ENCODE results near the gene KMT5C.
"Not testable (repeated sequence)": the region's sequence is repeated elsewhere in the genome, so short reads cannot be mapped to it uniquely, and the experiment has no call there.

Gene KMT5C

GRCh38 chr19:55325172-55325571, 14.5 kb upstream of the KMT5C start, which contains the start of gene TMEM150B:
TSS of gene TMEM150B (minus strand) at chr19:55325341. CDS start at chr19:55321036, 4,305 bp downstream.
- no peak for DNase-seq (ENCODE audit: insufficient read length, low spot score)
- no peak for FAIRE-seq
- no peak for TF ChIP-seq POLR2A (IDR thresholded peaks at IDR 0.05; ENCODE audit: low read depth, low read length)

- not testable (repeated sequence) for DNase-seq (ENCODE audit: insufficient read length, low spot score); FAIRE-seq
These were observed 10.8 kb upstream of the KMT5C start for GRCh38 chr19:55328774-55329318.

GRCh38 chr19:55329791-55330190, 9.9 kb upstream of the KMT5C start:
- FAIRE-seq; DNase-seq (ENCODE audit: insufficient read length, low spot score): not testable (repeated sequence)

- no peak for TF ChIP-seq POLR2A (IDR thresholded peaks at IDR 0.05; ENCODE audit: low read depth, low read length)
- DNase-seq (ENCODE audit: insufficient read length, low spot score) (no peak), FAIRE-seq (no peak)
These were observed 5.8 kb upstream of the KMT5C start for GRCh38 chr19:55333870-55334269.

GRCh38 chr19:55336101-55336500, 3.6 kb upstream of the KMT5C start:
- no peak for TF ChIP-seq POLR2A (IDR thresholded peaks at IDR 0.05; ENCODE audit: low read depth, low read length)
- FAIRE-seq (no peak), DNase-seq (ENCODE audit: insufficient read length, low spot score) (no peak)

GRCh38 chr19:55339889-55340783, 460 bp downstream of the KMT5C start:
- FAIRE-seq (no peak), DNase-seq (ENCODE audit: insufficient read length, low spot score) (no peak)
- peak; percentile 92 for TF ChIP-seq POLR2A (IDR thresholded peaks at IDR 0.05; ENCODE audit: low read depth, low read length)

GRCh38 chr19:55340784-55341147, 1.1 kb downstream of the KMT5C start:
- FAIRE-seq (no peak), DNase-seq (ENCODE audit: insufficient read length, low spot score) (no peak)
- no peak; the same call in 1 of the 2 replicates for TF ChIP-seq POLR2A (IDR thresholded peaks at IDR 0.05; ENCODE audit: low read depth, low read length)

GRCh38 chr19:55341171-55341588, 1.5 kb downstream of the KMT5C start:
- FAIRE-seq: no peak
- DNase-seq (ENCODE audit: insufficient read length, low spot score): peak; percentile 99
- no peak for TF ChIP-seq POLR2A (IDR thresholded peaks at IDR 0.05; ENCODE audit: low read depth, low read length)

- TF ChIP-seq POLR2A (IDR thresholded peaks at IDR 0.05; ENCODE audit: low read depth, low read length): no peak
- DNase-seq (ENCODE audit: insufficient read length, low spot score) (no peak), FAIRE-seq (no peak)
These were observed 2.2 kb downstream of the KMT5C start for GRCh38 chr19:55341595-55342531.

GRCh38 chr19:55344444-55344843, 4.8 kb downstream of the KMT5C start:
- no peak for TF ChIP-seq POLR2A (IDR thresholded peaks at IDR 0.05; ENCODE audit: low read depth, low read length)
- no peak for FAIRE-seq
- no peak for DNase-seq (ENCODE audit: insufficient read length, low spot score)

- FAIRE-seq (no peak), DNase-seq (ENCODE audit: insufficient read length, low spot score) (no peak)
- TF ChIP-seq POLR2A (IDR thresholded peaks at IDR 0.05; ENCODE audit: low read depth, low read length): 0 out of 2 replicates have a peak, but pooled peaks have one; percentile 2
These were observed 5.6 kb downstream of the KMT5C start for GRCh38 chr19:55345101-55345817.

- FAIRE-seq: no peak
- TF ChIP-seq POLR2A (IDR thresholded peaks at IDR 0.05; ENCODE audit: low read depth, low read length): no peak
- peak; percentile 97 for DNase-seq (ENCODE audit: insufficient read length, low spot score)
These were observed 6.4 kb downstream of the KMT5C start for GRCh38 chr19:55345818-55346724.
